ENCODE data around the gene OTOA.
"Not testable (repeated sequence)": the region's sequence is repeated elsewhere in the genome, so short reads cannot be mapped to it uniquely, and the experiment has no call there.

Gene OTOA

GRCh38 chr16:21664801-21665492 lies 1.2 kb downstream of the OTOA start:
- DNase-seq (ENCODE audit: extremely low spot score, insufficient read length, low read depth) (no peak), FAIRE-seq (no peak)

- FAIRE-seq (no peak), DNase-seq (ENCODE audit: extremely low spot score, insufficient read length, low read depth) (no peak)
Observed at GRCh38 chr16:21666772-21667171, 3.0 kb downstream of the OTOA start.

DNA sequence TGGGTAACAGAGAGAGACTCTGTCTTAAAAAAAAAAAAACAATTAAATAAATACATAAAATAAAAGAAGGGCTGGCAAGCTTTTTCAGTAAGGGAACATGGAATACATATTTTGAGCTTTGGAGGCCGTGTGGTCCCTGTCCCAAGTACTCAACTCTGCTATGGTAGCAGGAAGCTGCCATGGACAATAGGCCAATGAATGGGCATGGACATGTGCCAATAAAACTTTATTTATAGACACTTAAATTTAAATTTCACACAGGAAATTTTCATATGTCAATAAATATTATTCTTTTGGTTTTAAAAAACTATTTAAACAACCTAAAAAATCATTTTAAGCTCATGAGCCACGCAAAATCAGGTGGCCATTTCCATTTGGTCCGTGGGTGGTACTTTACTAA lies 3.8 kb downstream of the OTOA start:
- DNase-seq (ENCODE audit: extremely low spot score, insufficient read length, low read depth) = no peak

DNA sequence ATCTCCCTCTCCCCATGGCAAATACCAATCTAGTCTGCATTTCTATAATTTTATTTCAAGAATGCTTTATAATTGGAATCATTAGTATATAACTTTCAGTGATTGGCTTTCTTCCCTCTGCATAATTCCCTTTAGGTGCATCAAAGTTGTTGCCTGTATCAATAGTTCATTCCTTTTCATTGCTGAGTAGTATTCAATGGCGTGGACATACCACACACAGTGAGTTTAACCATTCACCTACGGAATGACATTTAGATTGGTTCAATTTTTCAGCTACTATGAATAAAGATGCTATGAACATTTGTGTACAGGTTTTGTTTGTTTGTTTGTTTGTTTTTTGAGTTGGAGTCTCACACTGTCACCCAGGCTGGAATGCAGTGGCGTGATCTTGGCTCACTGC lies 9.7 kb downstream of the OTOA start:
- FAIRE-seq (no peak), DNase-seq (ENCODE audit: extremely low spot score, insufficient read length, low read depth) (no peak)

More for the DNA sequence above, 3.8 kb downstream of the OTOA start:
- FAIRE-seq = no peak

DNA sequence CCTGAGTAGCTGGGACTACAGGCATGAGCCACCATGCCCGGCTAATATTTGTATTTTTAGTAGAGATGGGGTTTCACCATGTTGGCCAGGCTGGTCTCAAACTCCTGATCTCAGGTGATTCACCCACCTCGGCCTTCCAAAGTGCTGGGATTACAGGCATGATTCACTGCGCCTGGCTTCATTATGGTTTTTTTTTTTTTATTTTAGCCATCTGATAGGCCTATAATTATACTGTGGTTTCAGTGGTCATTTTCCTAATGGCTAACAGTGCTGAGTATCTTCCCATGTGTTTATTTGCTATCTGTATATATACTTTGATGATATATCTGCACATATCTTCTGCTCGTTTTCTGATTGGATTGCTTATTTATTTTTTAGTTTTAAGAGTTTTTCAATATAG lies 10.7 kb downstream of the OTOA start:
- FAIRE-seq; DNase-seq (ENCODE audit: extremely low spot score, insufficient read length, low read depth): not testable (repeated sequence)

- DNase-seq (ENCODE audit: extremely low spot score, insufficient read length, low read depth); FAIRE-seq: not testable (repeated sequence)
Observed at GRCh38 chr16:21680714-21681113, 16.9 kb downstream of the OTOA start.

- FAIRE-seq = no peak
Observed at GRCh38 chr16:21683184-21683583, 19.4 kb downstream of the OTOA start.

GRCh38 chr16:21684199-21684598 lies 20.4 kb downstream of the OTOA start:
- DNase-seq (ENCODE audit: extremely low spot score, insufficient read length, low read depth) (no peak), FAIRE-seq (no peak)

More at GRCh38 chr16:21683184-21683583, 19.4 kb downstream of the OTOA start:
- DNase-seq (ENCODE audit: extremely low spot score, insufficient read length, low read depth) = no peak

GRCh38 chr16:21685034-21685455 lies 21.3 kb downstream of the OTOA start:
- FAIRE-seq (no peak), DNase-seq (ENCODE audit: extremely low spot score, insufficient read length, low read depth) (no peak)

GRCh38 chr16:21689107-21689506 lies 25.3 kb downstream of the OTOA start:
- FAIRE-seq = no peak
- DNase-seq (ENCODE audit: extremely low spot score, insufficient read length, low read depth) = no peak

DNA sequence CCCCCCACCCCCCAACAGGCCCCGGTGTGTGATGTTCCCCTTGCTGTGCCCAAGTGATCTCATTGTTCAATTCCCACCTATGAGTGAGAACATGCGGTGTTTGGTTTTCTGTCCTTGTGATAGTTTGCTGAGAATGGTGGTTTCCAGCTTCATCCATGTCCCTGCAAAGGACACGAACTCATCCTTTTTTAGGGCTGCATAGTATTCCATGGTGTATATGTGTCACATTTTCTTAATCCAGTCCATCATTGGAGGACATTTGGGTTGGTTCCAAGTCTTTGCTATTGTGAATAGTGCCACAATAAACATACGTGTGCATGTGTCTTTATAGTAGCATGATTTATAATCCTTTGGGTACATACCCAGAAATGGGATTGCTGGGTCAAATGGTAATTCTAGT lies 27.2 kb downstream of the OTOA start:
- FAIRE-seq; DNase-seq (ENCODE audit: extremely low spot score, insufficient read length, low read depth): not testable (repeated sequence)

DNA sequence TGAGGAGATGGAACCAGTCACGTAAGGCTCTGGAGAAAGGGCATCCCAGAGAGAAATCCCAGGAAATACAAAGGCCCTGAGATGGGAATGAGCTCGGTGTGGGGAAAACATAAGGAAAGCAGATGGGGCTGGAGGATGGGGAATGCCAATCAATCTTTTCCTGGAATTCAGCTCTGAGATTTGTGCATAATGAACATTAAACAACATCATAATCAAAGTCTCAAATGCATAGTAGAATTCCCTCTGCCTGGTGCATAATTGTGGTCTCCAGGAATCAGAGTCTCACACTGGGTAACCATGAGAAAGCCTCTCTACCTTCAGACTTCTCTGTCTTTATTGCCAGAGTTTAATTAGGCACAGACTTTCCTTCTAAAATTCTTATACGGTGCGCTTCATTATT lies 30.8 kb downstream of the OTOA start:
- DNase-seq (ENCODE audit: extremely low spot score, insufficient read length, low read depth) = no peak

GRCh38 chr16:21697032-21697431 lies 33.3 kb downstream of the OTOA start:
- FAIRE-seq (no peak), DNase-seq (ENCODE audit: extremely low spot score, insufficient read length, low read depth) (no peak)

More for the DNA sequence above, 30.8 kb downstream of the OTOA start:
- no peak for FAIRE-seq

GRCh38 chr16:21698169-21699032 lies 34.6 kb downstream of the OTOA start:
- DNase-seq (ENCODE audit: extremely low spot score, insufficient read length, low read depth) (no peak), FAIRE-seq (no peak)

DNA sequence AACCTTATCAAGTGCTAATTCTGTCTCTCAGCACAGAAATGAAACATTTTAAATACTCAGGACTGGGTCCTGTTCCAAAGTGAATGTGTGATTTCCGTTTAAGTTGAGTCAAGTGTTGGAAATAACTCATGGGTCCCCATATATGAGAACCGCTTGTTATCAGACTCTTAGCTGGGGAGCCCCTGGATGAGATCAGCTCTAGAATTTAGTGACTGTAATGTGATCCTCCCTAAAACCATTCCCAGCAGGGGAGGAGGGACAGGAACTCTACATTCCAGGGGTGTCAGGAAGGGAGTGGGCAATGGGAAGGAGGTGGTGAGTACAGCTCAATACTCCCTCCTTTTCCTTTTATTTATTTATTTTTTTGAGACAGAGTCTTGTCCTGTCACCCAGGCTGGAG lies 37.5 kb downstream of the OTOA start:
- no peak for DNase-seq (ENCODE audit: extremely low spot score, insufficient read length, low read depth)
- no peak for FAIRE-seq

GRCh38 chr16:21702276-21702675 lies 38.5 kb downstream of the OTOA start:
- no peak for FAIRE-seq
- no peak for DNase-seq (ENCODE audit: extremely low spot score, insufficient read length, low read depth)

- DNase-seq (ENCODE audit: extremely low spot score, insufficient read length, low read depth) = no peak
- FAIRE-seq = no peak
Observed at GRCh38 chr16:21703156-21703555, 39.4 kb downstream of the OTOA start.

DNA sequence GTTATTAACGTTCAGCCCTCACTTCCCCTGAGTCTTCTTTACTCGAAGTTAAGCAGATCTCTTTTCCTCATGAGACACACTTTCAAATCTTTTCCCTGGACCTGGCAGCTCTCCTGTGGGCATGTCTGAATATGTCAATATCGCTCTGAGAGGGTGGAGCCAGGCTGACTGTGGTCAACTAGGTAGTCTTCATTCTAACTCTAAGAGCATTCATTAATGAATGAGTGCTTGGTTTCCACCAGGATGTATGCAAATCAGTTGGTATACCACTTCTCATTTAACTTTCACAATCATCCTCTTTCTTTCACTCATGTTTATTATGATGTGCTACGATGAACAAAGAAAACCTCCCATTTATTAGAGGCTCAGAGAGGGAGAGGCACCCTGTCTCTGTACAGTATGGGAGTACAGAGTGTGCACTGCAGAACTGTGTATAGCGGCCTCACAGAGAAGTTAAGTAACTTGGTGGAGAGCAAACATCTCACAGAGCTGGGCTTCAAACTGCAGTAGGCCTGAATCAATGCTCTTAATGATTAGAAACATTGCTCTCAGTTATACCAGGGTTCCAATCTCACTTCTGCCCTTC lies 39.9 kb downstream of the OTOA start:
- peak; percentile 57 for FAIRE-seq
- DNase-seq (ENCODE audit: extremely low spot score, insufficient read length, low read depth) = peak; percentile 32

DNA sequence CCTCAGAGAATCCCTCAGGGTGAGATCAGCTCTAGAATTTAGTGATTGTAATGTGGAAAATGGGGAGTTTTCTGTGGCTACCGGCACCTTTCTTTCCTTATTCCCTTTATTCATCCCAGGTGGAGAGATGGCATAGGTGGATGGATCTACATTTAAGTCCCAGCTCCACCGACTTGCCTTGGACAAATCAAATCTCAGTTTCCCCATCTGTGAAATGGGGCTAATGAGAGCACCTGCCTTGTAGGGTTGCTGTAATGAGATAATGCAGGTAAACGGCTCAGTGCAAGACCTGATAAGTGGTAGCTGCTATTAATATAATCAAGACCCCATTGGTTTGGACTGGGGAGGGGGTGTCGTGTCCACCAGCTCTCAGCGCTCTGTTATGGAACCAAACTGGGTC lies 40.5 kb downstream of the OTOA start:
- no peak for FAIRE-seq

DNA sequence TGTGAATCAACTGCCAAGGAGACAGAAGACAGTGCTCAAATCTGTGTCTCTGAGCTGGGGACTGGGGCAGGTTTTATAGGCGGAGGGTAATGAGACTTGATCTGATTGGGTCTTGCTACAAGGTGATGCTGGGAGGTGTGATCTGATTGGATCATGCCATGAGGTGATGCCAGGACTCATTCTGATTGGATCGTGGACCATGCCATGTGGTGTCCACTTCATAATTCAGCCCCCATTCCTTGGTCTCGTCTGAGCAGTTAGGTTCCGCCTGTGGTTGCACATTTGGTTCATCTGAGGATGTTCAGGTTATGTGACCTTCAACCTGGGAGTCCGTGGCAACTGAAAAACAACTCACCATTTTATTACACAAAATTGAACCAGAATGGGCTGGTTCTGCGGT lies 41.0 kb downstream of the OTOA start:
- DNase-seq (ENCODE audit: extremely low spot score, insufficient read length, low read depth) = no peak
- no peak for FAIRE-seq

More for the DNA sequence above, 40.5 kb downstream of the OTOA start:
- DNase-seq (ENCODE audit: extremely low spot score, insufficient read length, low read depth) = no peak
